ENCODE results near the gene PKP4. TPM values are rescaled to one million over a fixed set of nuclear protein-coding genes. Genes with fewer than 3 reads are reported as not detected.

The PKP4 gene
- total RNA-seq, 1 experiment from 2014 or later = 147 TPM

DNA sequence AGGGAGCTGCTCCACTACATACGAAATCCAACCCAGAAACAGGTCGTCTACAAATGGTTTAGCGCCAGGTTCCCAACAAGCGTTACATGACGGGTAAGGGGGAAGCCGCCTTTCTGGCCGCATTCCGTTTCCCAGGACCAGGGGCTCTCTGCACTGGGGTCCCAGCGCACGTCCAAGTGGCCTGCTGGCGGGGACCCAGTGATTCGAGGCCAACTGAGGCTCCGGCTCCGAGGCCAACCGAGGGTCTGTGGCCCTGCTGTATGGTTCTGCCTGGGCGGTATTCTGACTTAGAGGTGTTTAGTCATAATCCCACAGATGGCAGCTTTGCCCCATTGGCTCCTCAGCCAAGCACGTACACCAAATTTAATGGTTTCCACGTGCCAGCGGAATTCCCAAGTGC, 127.2 kb downstream of the PKP4 start:
- CTCF ChIA-PET = no interaction called here
- TF ChIP-seq, protein P1, sequence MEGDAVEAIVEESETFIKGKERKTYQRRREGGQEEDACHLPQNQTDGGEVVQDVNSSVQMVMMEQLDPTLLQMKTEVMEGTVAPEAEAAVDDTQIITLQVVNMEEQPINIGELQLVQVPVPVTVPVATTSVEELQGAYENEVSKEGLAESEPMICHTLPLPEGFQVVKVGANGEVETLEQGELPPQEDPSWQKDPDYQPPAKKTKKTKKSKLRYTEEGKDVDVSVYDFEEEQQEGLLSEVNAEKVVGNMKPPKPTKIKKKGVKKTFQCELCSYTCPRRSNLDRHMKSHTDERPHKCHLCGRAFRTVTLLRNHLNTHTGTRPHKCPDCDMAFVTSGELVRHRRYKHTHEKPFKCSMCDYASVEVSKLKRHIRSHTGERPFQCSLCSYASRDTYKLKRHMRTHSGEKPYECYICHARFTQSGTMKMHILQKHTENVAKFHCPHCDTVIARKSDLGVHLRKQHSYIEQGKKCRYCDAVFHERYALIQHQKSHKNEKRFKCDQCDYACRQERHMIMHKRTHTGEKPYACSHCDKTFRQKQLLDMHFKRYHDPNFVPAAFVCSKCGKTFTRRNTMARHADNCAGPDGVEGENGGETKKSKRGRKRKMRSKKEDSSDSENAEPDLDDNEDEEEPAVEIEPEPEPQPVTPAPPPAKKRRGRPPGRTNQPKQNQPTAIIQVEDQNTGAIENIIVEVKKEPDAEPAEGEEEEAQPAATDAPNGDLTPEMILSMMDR (IDR thresholded peaks at IDR 0.05; ENCODE audit: insufficient read depth in 1 of 2, low read depth in 1 of 2, low read length in 1 of 2, severe bottlenecking in 1 of 2, unreplicated experiment in 1 of 2) = no peak
- Histone ChIP-seq H3K4me3 (ENCODE audit: low read depth, low read length) (no peak overlapping the region), H3K9me3 (no peaks in the 10 kb centered on the region), H3K4me1 (peaks cover 17% of the 10 kb centered on the region), H3K36me3 (ENCODE audit: control insufficient read depth, insufficient read depth, low read length) (no peaks in the 10 kb centered on the region), H3K27me3 (replicated peaks; ENCODE audit: control insufficient read depth, insufficient read depth, low read length) (no peaks in the 10 kb centered on the region)
- Mint-ChIP-seq H3K4me3 (ENCODE audit: unreplicated experiment) (no peak overlapping the region), H3K27me3 (ENCODE audit: insufficient read depth, unreplicated experiment) (no peaks in the 10 kb centered on the region), H3K27ac (ENCODE audit: unreplicated experiment) (no peak overlapping the region), H3K36me3 (ENCODE audit: insufficient read depth, unreplicated experiment) (peaks cover 10% of the 10 kb centered on the region), H3K9me3 (ENCODE audit: unreplicated experiment) (no peaks in the 10 kb centered on the region), H3K4me1 (ENCODE audit: low read depth, unreplicated experiment) (peaks cover 23% of the 10 kb centered on the region)
- BruUV-seq (replicated peaks) = no TSS peak
- intact Hi-C loops (cut with micrococcal nuclease; ENCODE audit: unreplicated experiment) = no loop called here
- no peak for DNase-seq
- POLR2A ChIA-PET = no interaction called here

DNA sequence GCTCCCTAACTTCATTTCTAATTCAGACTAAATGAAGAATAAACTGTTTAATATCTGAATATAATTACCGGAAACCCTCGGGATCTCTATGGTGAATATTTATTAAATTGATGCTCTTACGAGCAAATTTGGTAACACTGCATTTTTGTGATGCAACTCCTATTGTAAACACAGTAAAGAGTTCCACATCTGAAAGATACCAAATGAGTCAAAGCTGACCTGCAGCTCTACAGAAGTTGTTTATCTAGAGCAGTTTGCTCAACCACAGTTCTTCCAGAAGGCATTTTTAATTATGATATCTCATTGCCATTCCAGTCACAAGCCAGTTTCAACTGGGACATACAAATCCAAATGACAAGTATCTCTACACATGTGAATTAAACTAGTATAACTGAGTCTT, 129.7 kb downstream of the PKP4 start:
- Mint-ChIP-seq H3K9me3 (ENCODE audit: unreplicated experiment) (no peaks in the 10 kb centered on the region), H3K4me1 (ENCODE audit: low read depth, unreplicated experiment) (peaks cover 31% of the 10 kb centered on the region), H3K27me3 (ENCODE audit: insufficient read depth, unreplicated experiment) (no peaks in the 10 kb centered on the region), H3K36me3 (ENCODE audit: insufficient read depth, unreplicated experiment) (peaks cover 20% of the 10 kb centered on the region), H3K4me3 (ENCODE audit: unreplicated experiment) (no peak overlapping the region), H3K27ac (ENCODE audit: unreplicated experiment) (peak overlapping the region; percentile 20)
- Histone ChIP-seq H3K36me3 (ENCODE audit: control insufficient read depth, insufficient read depth, low read length) (no peaks in the 10 kb centered on the region), H3K4me3 (ENCODE audit: low read depth, low read length) (no peak overlapping the region), H3K27me3 (replicated peaks; ENCODE audit: control insufficient read depth, insufficient read depth, low read length) (no peaks in the 10 kb centered on the region), H3K9me3 (no peaks in the 10 kb centered on the region), H3K4me1 (peaks cover 21% of the 10 kb centered on the region)
- intact Hi-C loops (cut with micrococcal nuclease; ENCODE audit: unreplicated experiment) = no loop called here
- POLR2A ChIA-PET = no interaction called here
- peak in 1 of 2 experiments; percentile 30 for DNase-seq
- CTCF ChIA-PET = no interaction called here
- no TSS peak for BruUV-seq (replicated peaks)
- TF ChIP-seq, protein P1 (IDR thresholded peaks at IDR 0.05; ENCODE audit: insufficient read depth in 1 of 2, low read depth in 1 of 2, low read length in 1 of 2, severe bottlenecking in 1 of 2, unreplicated experiment in 1 of 2) = no peak

DNA sequence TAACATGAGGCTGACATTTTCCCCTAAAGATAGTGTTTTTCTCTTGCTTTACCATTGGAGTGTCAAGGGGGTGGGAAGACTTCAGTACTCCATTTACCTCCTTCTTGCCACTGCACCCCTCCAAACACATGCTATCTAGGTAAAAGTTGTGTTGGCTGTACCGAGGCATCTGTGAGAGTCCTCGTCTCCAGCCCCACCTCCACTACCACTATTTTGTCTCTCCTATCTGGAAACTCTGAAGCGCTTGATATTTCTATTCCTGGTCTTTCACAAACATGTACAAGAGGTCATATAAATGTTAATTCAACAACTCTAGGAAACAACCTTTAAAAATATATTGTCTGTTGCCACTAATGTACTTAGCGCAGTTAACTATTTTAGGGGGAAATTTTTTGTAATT, 132.6 kb downstream of the PKP4 start:
- intact Hi-C loops (cut with micrococcal nuclease; ENCODE audit: unreplicated experiment) = no loop called here
- Mint-ChIP-seq H3K27ac (ENCODE audit: unreplicated experiment) (no peak overlapping the region), H3K9me3 (ENCODE audit: unreplicated experiment) (no peaks in the 10 kb centered on the region), H3K36me3 (ENCODE audit: insufficient read depth, unreplicated experiment) (peaks cover 31% of the 10 kb centered on the region), H3K4me3 (ENCODE audit: unreplicated experiment) (no peak overlapping the region), H3K4me1 (ENCODE audit: low read depth, unreplicated experiment) (peaks cover 24% of the 10 kb centered on the region), H3K27me3 (ENCODE audit: insufficient read depth, unreplicated experiment) (no peaks in the 10 kb centered on the region)
- H3K4me3 ChIP-seq (ENCODE audit: low read depth, low read length) = no peak overlapping the region
- H3K9me3 ChIP-seq = no peaks in the 10 kb centered on the region
- no peak for DNase-seq
- ChIA-PET CTCF (no interaction called here), POLR2A (no interaction called here)
- BruUV-seq (replicated peaks) = no TSS peak
- TF ChIP-seq, protein P1 (IDR thresholded peaks at IDR 0.05; ENCODE audit: insufficient read depth in 1 of 2, low read depth in 1 of 2, low read length in 1 of 2, severe bottlenecking in 1 of 2, unreplicated experiment in 1 of 2) = no peak
- H3K36me3 ChIP-seq (ENCODE audit: control insufficient read depth, insufficient read depth, low read length) = no peaks in the 10 kb centered on the region; the same call in 1 of the 2 replicates
- H3K27me3 ChIP-seq (replicated peaks; ENCODE audit: control insufficient read depth, insufficient read depth, low read length) = no peaks in the 10 kb centered on the region
- peaks cover 9% of the 10 kb centered on the region; the same call in 1 of the 2 replicates for H3K4me1 ChIP-seq
